SK-N-SH treated with all-trans-retinoic acid at 6 μM for 48 hours (cell line): ENCODE results near the gene B3GALT2.

Experiments
- ATAC-seq: fragments of 200-7000 bp; cut with Tn5 transposase; 3 replicates; pipeline ENCODE4 v1.9.1; 2020; ENCODE audit warnings: mild to moderate bottlenecking, moderate library complexity
- ARNTL ChIP-seq: fragments of 450-650 bp; formaldehyde crosslinking; IDR thresholded peaks from 2 replicates; pipeline ENCODE4 v1.5.0; 2020; ENCODE audit warnings: low read depth, mild to moderate bottlenecking, moderate library complexity, borderline replicate concordance
- BACH2 ChIP-seq: fragments of 250-450 bp; sonication (Bioruptor Pico); IDR thresholded peaks from 2 replicates; pipeline ENCODE4 v1.9.0; 2021; ENCODE audit warnings: mild to moderate bottlenecking, borderline replicate concordance
- CSDC2 ChIP-seq: fragments of 250-450 bp; sonication (Bioruptor Pico); IDR thresholded peaks from 2 replicates; pipeline ENCODE4 v1.5.0; 2020; ENCODE audit warnings: mild to moderate bottlenecking, moderate library complexity
- ESRRG ChIP-seq: fragments of 250-450 bp; sonication (Bioruptor Pico); IDR thresholded peaks from 2 replicates; pipeline ENCODE4 v1.6.1; 2021; ENCODE audit warnings: mild to moderate bottlenecking
- ISL1 ChIP-seq: fragments of 250-450 bp; sonication (Bioruptor Pico); IDR thresholded peaks from 2 replicates; pipeline ENCODE4 v2.1.2; 2022; ENCODE audit warnings: mild to moderate bottlenecking, moderate library complexity
- OSR1 ChIP-seq: fragments of 250-450 bp; sonication (Bioruptor Pico); IDR thresholded peaks from 2 replicates; pipeline ENCODE4 v1.8.0; 2022; ENCODE audit warnings: moderate library complexity, mild to moderate bottlenecking, inconsistent platforms
- PPARA ChIP-seq: fragments of 250-450 bp; sonication (Bioruptor Pico); IDR thresholded peaks from 2 replicates; pipeline ENCODE4 v1.5.0; 2020; ENCODE audit warnings: mild to moderate bottlenecking, borderline replicate concordance
- RARB ChIP-seq: fragments of 250-450 bp; sonication (Bioruptor Pico); IDR thresholded peaks from 2 replicates; pipeline ENCODE4 v1.8.0; 2021; ENCODE audit warnings: mild to moderate bottlenecking, moderate library complexity
- SNAI2 ChIP-seq: fragments of 250-450 bp; sonication (Bioruptor Pico); IDR thresholded peaks from 2 replicates; pipeline ENCODE4 v1.5.0; 2020; ENCODE audit warnings: mild to moderate bottlenecking, moderate library complexity
- TCF4 ChIP-seq: fragments of 250-450 bp; sonication (Bioruptor Pico); IDR thresholded peaks from 2 replicates; pipeline ENCODE4 v1.8.0; 2021; ENCODE audit warnings: mild to moderate bottlenecking, moderate library complexity, borderline replicate concordance
- ZFP3 ChIP-seq: fragments of 250-450 bp; sonication (Bioruptor Pico); IDR thresholded peaks from 2 replicates; pipeline ENCODE4 v1.5.0; 2020; ENCODE audit warnings: mild to moderate bottlenecking, moderate library complexity
- ZFP30 ChIP-seq: fragments of 450-650 bp; formaldehyde crosslinking; IDR thresholded peaks from 2 replicates; pipeline ENCODE4 v1.5.0; 2022; ENCODE audit warnings: mild to moderate bottlenecking, moderate library complexity
- ZNF565 ChIP-seq: fragments of 450-650 bp; formaldehyde crosslinking; conservative IDR thresholded peaks from 2 replicates; pipeline ENCODE4 v1.5.0; 2020; ENCODE audit warnings: low read depth, mild to moderate bottlenecking, moderate library complexity
- TF ChIP-seq, protein P1 (sequence below): fragments of 250-450 bp; sonication (Bioruptor Pico); IDR thresholded peaks from 2 replicates; pipeline ENCODE4 v1.8.0; 2021; ENCODE audit warnings: low read depth, mild to moderate bottlenecking, moderate library complexity, borderline replicate concordance
- TF ChIP-seq, protein P2 (sequence below): fragments of 250-450 bp; sonication (Bioruptor Pico); IDR thresholded peaks from 2 replicates; pipeline ENCODE4 v1.5.0; 2020; ENCODE audit warnings: mild to moderate bottlenecking, moderate library complexity
- TF ChIP-seq, protein P3 (sequence below): fragments of 250-450 bp; sonication (Bioruptor Pico); IDR thresholded peaks from 2 replicates; pipeline ENCODE4 v1.5.1; 2020; ENCODE audit warnings: low read depth, mild to moderate bottlenecking, moderate library complexity
- TF ChIP-seq, protein P4 (sequence below): fragments of 250-450 bp; sonication (Bioruptor Pico); IDR thresholded peaks from 2 replicates; pipeline ENCODE4 v1.8.0; 2020; ENCODE audit warnings: mild to moderate bottlenecking, moderate library complexity, borderline replicate concordance
- TF ChIP-seq, protein P5 (sequence below): fragments of 250-450 bp; sonication (Bioruptor Pico); IDR thresholded peaks from 2 replicates; pipeline ENCODE4 v1.5.1; 2021; ENCODE audit warnings: mild to moderate bottlenecking, moderate library complexity

The B3GALT2 gene

DNA sequence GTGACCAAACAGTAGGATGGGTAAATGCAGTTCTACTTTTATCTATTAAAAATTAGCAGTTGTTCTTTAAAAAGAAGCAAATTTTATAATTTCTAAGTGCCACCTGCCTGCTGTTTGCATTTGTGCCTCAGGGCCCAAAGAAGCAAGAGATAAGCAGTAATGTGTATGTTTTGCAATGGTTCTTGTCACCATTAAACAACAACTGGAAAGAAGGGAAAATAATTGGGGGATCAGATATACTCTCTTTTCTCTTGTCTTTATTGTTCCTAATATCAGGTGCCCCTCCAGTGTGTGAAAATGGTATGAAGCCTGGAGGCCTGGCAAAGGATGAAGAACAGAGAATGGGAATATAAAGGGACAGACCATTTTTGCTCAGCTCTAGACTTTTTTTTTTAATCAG lies 9.6 kb downstream of the B3GALT2 start:
- no peak for ATAC-seq

DNA sequence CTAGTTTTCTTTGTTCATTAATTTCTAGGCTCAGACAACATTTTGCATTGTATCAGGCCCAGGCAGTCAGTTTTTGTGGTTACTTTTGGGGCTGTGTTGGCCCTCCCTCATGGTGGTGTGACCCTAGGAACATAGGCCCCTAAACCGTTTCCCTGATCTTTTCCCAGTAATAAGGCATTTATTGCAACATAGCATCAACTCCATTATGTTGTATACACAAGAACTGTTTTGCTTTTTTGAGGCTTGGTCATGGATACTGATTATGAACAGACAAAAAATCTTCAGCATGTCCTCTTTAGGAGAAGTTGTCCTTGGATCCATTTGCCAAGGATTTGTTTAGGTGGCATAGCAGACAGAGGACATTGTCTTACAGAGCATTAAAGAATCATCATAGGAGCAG lies 10.3 kb downstream of the B3GALT2 start:
- no peak for ATAC-seq
- TF ChIP-seq, protein P1, sequence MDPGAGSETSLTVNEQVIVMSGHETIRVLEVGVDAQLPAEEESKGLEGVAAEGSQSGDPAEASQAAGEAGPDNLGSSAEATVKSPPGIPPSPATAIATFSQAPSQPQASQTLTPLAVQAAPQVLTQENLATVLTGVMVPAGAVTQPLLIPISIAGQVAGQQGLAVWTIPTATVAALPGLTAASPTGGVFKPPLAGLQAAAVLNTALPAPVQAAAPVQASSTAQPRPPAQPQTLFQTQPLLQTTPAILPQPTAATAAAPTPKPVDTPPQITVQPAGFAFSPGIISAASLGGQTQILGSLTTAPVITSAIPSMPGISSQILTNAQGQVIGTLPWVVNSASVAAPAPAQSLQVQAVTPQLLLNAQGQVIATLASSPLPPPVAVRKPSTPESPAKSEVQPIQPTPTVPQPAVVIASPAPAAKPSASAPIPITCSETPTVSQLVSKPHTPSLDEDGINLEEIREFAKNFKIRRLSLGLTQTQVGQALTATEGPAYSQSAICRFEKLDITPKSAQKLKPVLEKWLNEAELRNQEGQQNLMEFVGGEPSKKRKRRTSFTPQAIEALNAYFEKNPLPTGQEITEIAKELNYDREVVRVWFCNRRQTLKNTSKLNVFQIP (CRISPR knock-in tag), result no peak
- TF ChIP-seq PPARA (CRISPR knock-in tag), result no peak
- no peak for TF ChIP-seq ISL1
- TF ChIP-seq ZNF565 (CRISPR knock-in tag), result no peak
- no peak for TF ChIP-seq OSR1 (CRISPR knock-in tag)
- TF ChIP-seq ZFP30 (CRISPR knock-in tag), result no peak
- no peak for TF ChIP-seq ARNTL (CRISPR knock-in tag)
- TF ChIP-seq TCF4 (CRISPR knock-in tag), result no peak
- TF ChIP-seq, protein P2, sequence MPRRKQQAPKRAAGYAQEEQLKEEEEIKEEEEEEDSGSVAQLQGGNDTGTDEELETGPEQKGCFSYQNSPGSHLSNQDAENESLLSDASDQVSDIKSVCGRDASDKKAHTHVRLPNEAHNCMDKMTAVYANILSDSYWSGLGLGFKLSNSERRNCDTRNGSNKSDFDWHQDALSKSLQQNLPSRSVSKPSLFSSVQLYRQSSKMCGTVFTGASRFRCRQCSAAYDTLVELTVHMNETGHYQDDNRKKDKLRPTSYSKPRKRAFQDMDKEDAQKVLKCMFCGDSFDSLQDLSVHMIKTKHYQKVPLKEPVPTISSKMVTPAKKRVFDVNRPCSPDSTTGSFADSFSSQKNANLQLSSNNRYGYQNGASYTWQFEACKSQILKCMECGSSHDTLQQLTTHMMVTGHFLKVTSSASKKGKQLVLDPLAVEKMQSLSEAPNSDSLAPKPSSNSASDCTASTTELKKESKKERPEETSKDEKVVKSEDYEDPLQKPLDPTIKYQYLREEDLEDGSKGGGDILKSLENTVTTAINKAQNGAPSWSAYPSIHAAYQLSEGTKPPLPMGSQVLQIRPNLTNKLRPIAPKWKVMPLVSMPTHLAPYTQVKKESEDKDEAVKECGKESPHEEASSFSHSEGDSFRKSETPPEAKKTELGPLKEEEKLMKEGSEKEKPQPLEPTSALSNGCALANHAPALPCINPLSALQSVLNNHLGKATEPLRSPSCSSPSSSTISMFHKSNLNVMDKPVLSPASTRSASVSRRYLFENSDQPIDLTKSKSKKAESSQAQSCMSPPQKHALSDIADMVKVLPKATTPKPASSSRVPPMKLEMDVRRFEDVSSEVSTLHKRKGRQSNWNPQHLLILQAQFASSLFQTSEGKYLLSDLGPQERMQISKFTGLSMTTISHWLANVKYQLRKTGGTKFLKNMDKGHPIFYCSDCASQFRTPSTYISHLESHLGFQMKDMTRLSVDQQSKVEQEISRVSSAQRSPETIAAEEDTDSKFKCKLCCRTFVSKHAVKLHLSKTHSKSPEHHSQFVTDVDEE (CRISPR knock-in tag), result no peak
- no peak for TF ChIP-seq CSDC2 (CRISPR knock-in tag)
- TF ChIP-seq RARB (CRISPR knock-in tag), result no peak
- TF ChIP-seq ZFP3 (CRISPR knock-in tag), result no peak
- TF ChIP-seq, protein P3, sequence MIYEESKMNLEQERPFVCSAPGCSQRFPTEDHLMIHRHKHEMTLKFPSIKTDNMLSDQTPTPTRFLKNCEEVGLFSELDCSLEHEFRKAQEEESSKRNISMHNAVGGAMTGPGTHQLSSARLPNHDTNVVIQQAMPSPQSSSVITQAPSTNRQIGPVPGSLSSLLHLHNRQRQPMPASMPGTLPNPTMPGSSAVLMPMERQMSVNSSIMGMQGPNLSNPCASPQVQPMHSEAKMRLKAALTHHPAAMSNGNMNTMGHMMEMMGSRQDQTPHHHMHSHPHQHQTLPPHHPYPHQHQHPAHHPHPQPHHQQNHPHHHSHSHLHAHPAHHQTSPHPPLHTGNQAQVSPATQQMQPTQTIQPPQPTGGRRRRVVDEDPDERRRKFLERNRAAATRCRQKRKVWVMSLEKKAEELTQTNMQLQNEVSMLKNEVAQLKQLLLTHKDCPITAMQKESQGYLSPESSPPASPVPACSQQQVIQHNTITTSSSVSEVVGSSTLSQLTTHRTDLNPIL (CRISPR knock-in tag), result no peak
- no peak for TF ChIP-seq BACH2 (CRISPR knock-in tag)
- TF ChIP-seq ESRRG (CRISPR knock-in tag), result no peak

More for the DNA sequence above, 9.6 kb downstream of the B3GALT2 start:
- TF ChIP-seq BACH2 (CRISPR knock-in tag) (no peak), PPARA (CRISPR knock-in tag) (no peak), ESRRG (CRISPR knock-in tag) (no peak), ZFP3 (CRISPR knock-in tag) (no peak), CSDC2 (CRISPR knock-in tag) (no peak), RARB (CRISPR knock-in tag) (no peak), SNAI2 (CRISPR knock-in tag) (no peak), ARNTL (CRISPR knock-in tag) (no peak), ZNF565 (CRISPR knock-in tag) (no peak), ZFP30 (CRISPR knock-in tag) (no peak)
- TF ChIP-seq, protein P4, sequence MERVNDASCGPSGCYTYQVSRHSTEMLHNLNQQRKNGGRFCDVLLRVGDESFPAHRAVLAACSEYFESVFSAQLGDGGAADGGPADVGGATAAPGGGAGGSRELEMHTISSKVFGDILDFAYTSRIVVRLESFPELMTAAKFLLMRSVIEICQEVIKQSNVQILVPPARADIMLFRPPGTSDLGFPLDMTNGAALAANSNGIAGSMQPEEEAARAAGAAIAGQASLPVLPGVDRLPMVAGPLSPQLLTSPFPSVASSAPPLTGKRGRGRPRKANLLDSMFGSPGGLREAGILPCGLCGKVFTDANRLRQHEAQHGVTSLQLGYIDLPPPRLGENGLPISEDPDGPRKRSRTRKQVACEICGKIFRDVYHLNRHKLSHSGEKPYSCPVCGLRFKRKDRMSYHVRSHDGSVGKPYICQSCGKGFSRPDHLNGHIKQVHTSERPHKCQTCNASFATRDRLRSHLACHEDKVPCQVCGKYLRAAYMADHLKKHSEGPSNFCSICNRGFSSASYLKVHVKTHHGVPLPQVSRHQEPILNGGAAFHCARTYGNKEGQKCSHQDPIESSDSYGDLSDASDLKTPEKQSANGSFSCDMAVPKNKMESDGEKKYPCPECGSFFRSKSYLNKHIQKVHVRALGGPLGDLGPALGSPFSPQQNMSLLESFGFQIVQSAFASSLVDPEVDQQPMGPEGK, result no peak
- TF ChIP-seq, protein P1 (CRISPR knock-in tag), result no peak
- TF ChIP-seq, protein P5, sequence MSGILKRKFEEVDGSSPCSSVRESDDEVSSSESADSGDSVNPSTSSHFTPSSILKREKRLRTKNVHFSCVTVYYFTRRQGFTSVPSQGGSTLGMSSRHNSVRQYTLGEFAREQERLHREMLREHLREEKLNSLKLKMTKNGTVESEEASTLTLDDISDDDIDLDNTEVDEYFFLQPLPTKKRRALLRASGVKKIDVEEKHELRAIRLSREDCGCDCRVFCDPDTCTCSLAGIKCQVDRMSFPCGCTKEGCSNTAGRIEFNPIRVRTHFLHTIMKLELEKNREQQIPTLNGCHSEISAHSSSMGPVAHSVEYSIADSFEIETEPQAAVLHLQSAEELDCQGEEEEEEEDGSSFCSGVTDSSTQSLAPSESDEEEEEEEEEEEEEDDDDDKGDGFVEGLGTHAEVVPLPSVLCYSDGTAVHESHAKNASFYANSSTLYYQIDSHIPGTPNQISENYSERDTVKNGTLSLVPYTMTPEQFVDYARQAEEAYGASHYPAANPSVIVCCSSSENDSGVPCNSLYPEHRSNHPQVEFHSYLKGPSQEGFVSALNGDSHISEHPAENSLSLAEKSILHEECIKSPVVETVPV (CRISPR knock-in tag), result no peak
- TF ChIP-seq, protein P2 (CRISPR knock-in tag), result no peak
